HCT116 (cell line): ENCODE data around the gene SMTNL2. TPM values are rescaled to one million over a fixed set of nuclear protein-coding genes. Genes with fewer than 3 reads are reported as not detected.

Experiments
- ATAC-seq: fragments of 200-7000 bp; cut with Tn5 transposase; 2 replicates; pipeline ENCODE4 v1.9.1; 2020; ENCODE audit warnings: mild to moderate bottlenecking, moderate library complexity
- BruUV-seq: library from RNA; stranded (reverse); fragments of 400-500 nt; replicated peaks from 2 replicates; lab custom pipeline; 2021; lab: Mats Ljungman, UMichigan
- CTCF ChIA-PET: fragments of 300-600 bp; sonication (Branson Sonifier 250); formaldehyde crosslinking; loops from one replicate; lab custom pipeline; 2021; ENCODE audit warnings: antibody characterized with exemption; lab: Charles Lee
- POLR2A ChIA-PET: fragments of 300-600, 350-600 bp; sonication (Branson Sonifier 250); formaldehyde crosslinking; loops from one replicate; lab custom pipeline; 2021; ENCODE audit warnings: antibody characterized with exemption; lab: Charles Lee
- RAD21 ChIA-PET, 2 experiments: fragments of 300-600 bp; sonication (Branson Sonifier 250); formaldehyde crosslinking; loops; one replicate each; lab custom pipeline; 2023; ENCODE audit warnings: low total read pairs in 2 of 2; ENCODE audit not compliant: uncharacterized antibody in 2 of 2, unreplicated experiment in 2 of 2, low non-redundant PET in 1 of 2; lab: Charles Lee
- DNase-seq: peaks from one replicate; pipeline ENCODE4 v3.0.0-alpha.2; 2010; ENCODE audit warnings: low read depth, low spot score
- H2AFZ ChIP-seq: fragments of 200-600 bp; shearing (Covaris generic), sonication (generic); 2 replicates; pipeline ENCODE4 v1.6.1; 2017; ENCODE audit warnings: low read depth, mixed run types, mixed read lengths, antibody characterized with exemption, low read length; ENCODE audit not compliant: poor library complexity, severe bottlenecking
- H3K27ac ChIP-seq: 2 replicates; pipeline ENCODE4 v1.5.1; 2012; ENCODE audit warnings: low read depth, low read length
- H3K27me3 ChIP-seq: fragments of 200-600 bp; sonication (generic); 2 replicates; pipeline ENCODE4 v1.6.1; 2016; ENCODE audit warnings: mixed run types, low read length, mixed read lengths; ENCODE audit not compliant: insufficient read depth
- H3K36me3 ChIP-seq, 2 experiments: fragments of 200-500 bp in 1 of 2; fragments of 200-600 bp in 1 of 2; sonication (Bioruptor generic) in 1 of 2; sonication (generic) in 1 of 2; 2 replicates each; pipeline versions ENCODE4 v1.5.1 to v1.6.1; 2014 to 2016; ENCODE audit warnings: low read length in 2 of 2, inconsistent platforms in 1 of 2, mixed read lengths in 1 of 2, mixed run types in 1 of 2; ENCODE audit not compliant: insufficient read depth in 2 of 2, control insufficient read depth in 1 of 2
- H3K4me1 ChIP-seq, 2 experiments: fragments of 200-600 bp in 1 of 2; sonication (generic) in 1 of 2; 2 replicates each; pipeline versions ENCODE4 v1.5.1 to v1.6.1; 2012 to 2017; ENCODE audit warnings: low read length in 2 of 2, inconsistent platforms in 1 of 2, mild to moderate bottlenecking in 1 of 2, mixed read lengths in 1 of 2, mixed run types in 1 of 2, moderate library complexity in 1 of 2; ENCODE audit not compliant: insufficient read depth in 2 of 2, control insufficient read depth in 1 of 2
- H3K4me2 ChIP-seq: fragments of 200-600 bp; sonication (generic); 2 replicates; pipeline ENCODE4 v1.6.1; 2017; ENCODE audit warnings: mixed run types, low read length, mixed read lengths
- H3K4me3 ChIP-seq, 2 experiments: fragments of 200-600 bp in 1 of 2; sonication (generic) in 1 of 2; replicated peaks in 1 of 2; 2 replicates each; pipeline ENCODE4 v1.5.1; 2011 to 2016; ENCODE audit warnings: low read length in 2 of 2, control low read depth in 1 of 2, low read depth in 1 of 2, mild to moderate bottlenecking in 1 of 2, mixed read lengths in 1 of 2, mixed run types in 1 of 2
- H3K79me2 ChIP-seq: fragments of 200-600 bp; sonication (generic); 2 replicates; pipeline ENCODE4 v1.6.1; 2017; ENCODE audit warnings: mild to moderate bottlenecking, mixed run types, low read length, moderate library complexity, mixed read lengths; ENCODE audit not compliant: insufficient read depth
- H3K9ac ChIP-seq: fragments of 200-600 bp; sonication (generic); 2 replicates; pipeline ENCODE4 v1.6.1; 2016; ENCODE audit warnings: low read length, mixed read lengths
- H3K9me2 ChIP-seq: fragments of 200-600 bp; sonication (generic), shearing (Covaris generic); 2 replicates; pipeline ENCODE4 v1.6.1; 2017; ENCODE audit warnings: mixed run types, mild to moderate bottlenecking, moderate library complexity; ENCODE audit not compliant: insufficient read depth
- H3K9me3 ChIP-seq, 2 experiments: fragments of 200-500 bp in 1 of 2; fragments of 200-600 bp in 1 of 2; sonication (Bioruptor generic) in 1 of 2; sonication (generic) in 1 of 2; 2 replicates each; pipeline ENCODE4 v1.6.1; 2014 to 2017; ENCODE audit warnings: low read length in 2 of 2, mixed read lengths in 2 of 2, inconsistent platforms in 1 of 2, low read depth in 1 of 2, mild to moderate bottlenecking in 1 of 2, mixed run types in 1 of 2, moderate library complexity in 1 of 2; ENCODE audit not compliant: control insufficient read depth in 1 of 2, insufficient read depth in 1 of 2
- H4K20me1 ChIP-seq: fragments of 200-600 bp; sonication (generic), shearing (Covaris generic); 2 replicates; pipeline ENCODE4 v1.6.1; 2017; ENCODE audit warnings: mixed run types, mild to moderate bottlenecking, moderate library complexity; ENCODE audit not compliant: insufficient read depth
- CBX3 ChIP-seq: IDR thresholded peaks from 2 replicates; pipeline ENCODE4 v1.6.1; 2012; ENCODE audit warnings: low read depth
- CEBPB ChIP-seq: IDR thresholded peaks from 2 replicates; pipeline ENCODE4 v1.6.1; 2012; ENCODE audit warnings: low read depth
- CTCF ChIP-seq, 3 experiments: fragments of 200-600 bp in 1 of 3; sonication (generic) in 1 of 3; IDR thresholded peaks in 2 of 3; conservative IDR thresholded peaks in 1 of 3; 2 replicates each; pipeline ENCODE4 v1.5.1; 2012 to 2017; ENCODE audit warnings: low read depth in 2 of 3, low read length in 2 of 3, antibody characterized with exemption in 1 of 3, borderline replicate concordance in 1 of 3, control low read depth in 1 of 3, mild to moderate bottlenecking in 1 of 3, mixed read lengths in 1 of 3, mixed run types in 1 of 3, moderate library complexity in 1 of 3; ENCODE audit not compliant: insufficient read depth in 1 of 3
- EGR1 ChIP-seq: IDR thresholded peaks from 2 replicates; pipeline ENCODE4 v1.6.1; 2012; ENCODE audit warnings: low read depth
- POLR2AphosphoS5 ChIP-seq: IDR thresholded peaks from 2 replicates; pipeline ENCODE4 v1.6.1; 2011; ENCODE audit warnings: mild to moderate bottlenecking, low read depth, low read length, moderate library complexity
- RAD21 ChIP-seq: IDR thresholded peaks from 2 replicates; pipeline ENCODE4 v1.6.1; 2012; ENCODE audit warnings: low read depth, mild to moderate bottlenecking
- TCF7L2 ChIP-seq: IDR thresholded peaks from 2 replicates; pipeline ENCODE4 v1.7.0; 2011; ENCODE audit warnings: borderline replicate concordance, inconsistent platforms; ENCODE audit not compliant: insufficient read depth, insufficient read length; ENCODE audit errors: extremely low read depth
- ZFX ChIP-seq: fragments of 450-650 bp; IDR thresholded peaks from 2 replicates; pipeline ENCODE4 v1.6.1; 2017
- intact Hi-C: fragments of 100-400 bp; cut with micrococcal nuclease; formaldehyde crosslinking; loops from 2 replicates; pipeline ENCODE4 v1.10.0; 2022
- total RNA-seq: library from RNA; stranded (reverse); gene quantifications from one replicate; pipeline ENCODE4 v1.2.1, GENCODE V29; 2021; ENCODE audit not compliant: unreplicated experiment
- TF ChIP-seq, protein P1 (sequence below): IDR thresholded peaks from 2 replicates; pipeline ENCODE4 v1.6.1; 2012

SMTNL2 gene
- total RNA-seq, 1 experiment from 2014 or later, result 2.3 TPM

- TF ChIP-seq EGR1 (no peak), POLR2AphosphoS5 (no peak)
Observed at GRCh38 chr17:4555873-4556759, 28.2 kb upstream of the SMTNL2 start (continued).

DNA sequence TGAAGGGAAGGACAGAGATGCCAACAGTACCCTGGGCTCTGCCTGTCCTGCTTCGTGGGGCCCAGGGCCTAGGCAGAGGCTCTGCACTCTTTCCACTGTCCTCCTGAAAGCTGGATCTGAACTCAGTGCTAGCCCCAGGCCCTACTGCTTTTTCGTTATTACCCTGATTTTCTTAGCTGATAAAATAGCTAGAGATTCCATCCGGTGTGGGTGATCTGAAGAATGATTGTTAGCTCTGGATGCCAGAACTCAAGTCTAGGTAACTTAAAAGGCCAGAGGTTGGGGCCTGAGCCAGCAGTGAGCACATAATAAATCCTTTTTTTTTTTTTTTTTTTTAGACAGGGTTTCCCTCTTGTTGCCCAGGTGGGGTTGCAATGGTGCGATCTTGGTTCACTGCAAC is 27.3 kb upstream of the SMTNL2 start:
- H3K4me1 ChIP-seq, result peaks cover 6 to 20% of the 10 kb centered on the region in 2 experiments; a peak in 3 of 4 replicates
- no peaks in the 10 kb centered on the region for H3K27me3 ChIP-seq
- H3K9me3 ChIP-seq, result no peaks in the 10 kb centered on the region
- H2AFZ ChIP-seq, result no peak overlapping the region
- POLR2A ChIA-PET, result no interaction called here
- TF ChIP-seq CEBPB (no peak), CBX3 (no peak), CTCF (IDR thresholded peaks at IDR 0.05 in 2 of 3, conservative IDR thresholded peaks at IDR 0.05 in 1 of 3; ENCODE audit: borderline replicate concordance in 1 of 3, insufficient read depth in 1 of 3, low read depth in 2 of 3, low read length in 2 of 3) (no peak), TCF7L2 (no peak), ZFX (no peak), RAD21 (no peak)
- TF ChIP-seq, protein P1, sequence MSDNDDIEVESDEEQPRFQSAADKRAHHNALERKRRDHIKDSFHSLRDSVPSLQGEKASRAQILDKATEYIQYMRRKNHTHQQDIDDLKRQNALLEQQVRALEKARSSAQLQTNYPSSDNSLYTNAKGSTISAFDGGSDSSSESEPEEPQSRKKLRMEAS, result no peak
- TF ChIP-seq, all 23 proteins: peak for 0
- ChIA-PET CTCF (interaction anchor here (1.4 kb wide), 1 partner anchor 10 kb away, joined by 9 read pairs; no protein-coding TSS in a partner anchor), RAD21 (no interaction called here)
- H3K27ac ChIP-seq, result no peak overlapping the region
- H3K9ac ChIP-seq, result no peak overlapping the region
- intact Hi-C loops, result no loop called here
- no peak overlapping the region for H3K4me2 ChIP-seq
- H3K4me3 ChIP-seq, result no peak overlapping the region
- ATAC-seq (no peak), DNase-seq (no peak)
- H3K9me2 ChIP-seq, result no peaks in the 10 kb centered on the region
- peaks cover 10 to 27% of the 10 kb centered on the region in 2 experiments for H3K36me3 ChIP-seq
- no TSS peak for BruUV-seq
- no peaks in the 10 kb centered on the region for H4K20me1 ChIP-seq
- peaks cover 37% of the 10 kb centered on the region for H3K79me2 ChIP-seq
